Fibroblast of lung (primary cell): ENCODE data around the gene GALNT17.

ENCODE experiments used
- EZH2 ChIP-seq: IDR thresholded peaks from 2 replicates; pipeline ENCODE4 v1.5.1; 2012; ENCODE audit warnings: low read length, control low read depth, mild to moderate bottlenecking; ENCODE audit errors: missing control alignments
- TF ChIP-seq, protein P1 (sequence below), 2 donors: IDR thresholded peaks in 1 of 2; conservative IDR thresholded peaks in 1 of 2; 1 replicate in 1 of 2; 2 replicates in 1 of 2; pipeline ENCODE4 v1.5.1; 2011 to 2012; ENCODE audit warnings: low read length in 2 of 2, control low read depth in 1 of 2, inconsistent platforms in 1 of 2, low read depth in 1 of 2, mild to moderate bottlenecking in 1 of 2

DNA sequence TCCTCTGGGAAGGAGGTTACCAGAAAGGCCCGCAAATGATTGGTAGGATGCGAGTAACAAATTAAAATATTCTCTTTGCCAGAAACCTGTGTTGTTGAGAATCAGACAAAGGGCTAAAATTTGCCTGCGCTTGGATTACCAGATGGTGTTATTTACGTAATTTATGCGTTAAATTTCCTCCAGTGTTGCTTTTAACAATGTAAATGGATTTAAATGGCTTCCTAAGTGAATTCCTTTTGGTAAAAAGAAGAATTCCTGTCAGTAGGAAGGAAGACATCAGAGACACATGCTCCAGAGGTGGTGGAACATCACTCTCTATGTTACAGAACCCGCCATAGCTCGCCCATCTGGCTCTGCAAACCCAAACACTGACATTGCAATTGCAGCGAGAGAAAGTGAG lies 520.6 kb downstream of the GALNT17 start:
- TF ChIP-seq, protein P1, sequence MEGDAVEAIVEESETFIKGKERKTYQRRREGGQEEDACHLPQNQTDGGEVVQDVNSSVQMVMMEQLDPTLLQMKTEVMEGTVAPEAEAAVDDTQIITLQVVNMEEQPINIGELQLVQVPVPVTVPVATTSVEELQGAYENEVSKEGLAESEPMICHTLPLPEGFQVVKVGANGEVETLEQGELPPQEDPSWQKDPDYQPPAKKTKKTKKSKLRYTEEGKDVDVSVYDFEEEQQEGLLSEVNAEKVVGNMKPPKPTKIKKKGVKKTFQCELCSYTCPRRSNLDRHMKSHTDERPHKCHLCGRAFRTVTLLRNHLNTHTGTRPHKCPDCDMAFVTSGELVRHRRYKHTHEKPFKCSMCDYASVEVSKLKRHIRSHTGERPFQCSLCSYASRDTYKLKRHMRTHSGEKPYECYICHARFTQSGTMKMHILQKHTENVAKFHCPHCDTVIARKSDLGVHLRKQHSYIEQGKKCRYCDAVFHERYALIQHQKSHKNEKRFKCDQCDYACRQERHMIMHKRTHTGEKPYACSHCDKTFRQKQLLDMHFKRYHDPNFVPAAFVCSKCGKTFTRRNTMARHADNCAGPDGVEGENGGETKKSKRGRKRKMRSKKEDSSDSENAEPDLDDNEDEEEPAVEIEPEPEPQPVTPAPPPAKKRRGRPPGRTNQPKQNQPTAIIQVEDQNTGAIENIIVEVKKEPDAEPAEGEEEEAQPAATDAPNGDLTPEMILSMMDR (conservative IDR thresholded peaks at IDR 0.05 in 1 of 2, IDR thresholded peaks at IDR 0.05 in 1 of 2; ENCODE audit: low read depth in 1 of 2, low read length in 2 of 2), result no peak
- TF ChIP-seq EZH2, result no peak
